Measurements from ENCODE around the gene MC4R.

MC4R gene

DNA sequence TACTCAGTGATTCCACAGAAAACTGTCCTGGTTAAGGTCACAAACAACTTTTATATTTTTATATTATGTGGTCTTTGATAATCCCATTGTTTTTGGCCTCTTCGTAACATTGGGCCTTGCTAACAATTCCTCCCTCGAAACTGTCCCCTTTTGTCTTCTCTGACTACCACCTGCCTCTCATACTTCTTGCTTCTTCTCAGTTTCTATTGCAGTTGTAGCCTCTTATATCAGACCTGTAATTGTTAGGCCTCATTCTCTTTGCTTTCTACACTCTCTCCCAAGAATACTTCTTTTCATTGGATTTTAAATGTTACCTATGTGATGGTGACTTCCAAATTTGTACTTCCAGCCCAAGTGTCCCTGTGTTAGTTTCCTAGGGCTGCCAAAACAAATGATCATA, 44.7 kb downstream of the MC4R start:
- DNase-seq (ENCODE audit: low read depth), result no peak

DNA sequence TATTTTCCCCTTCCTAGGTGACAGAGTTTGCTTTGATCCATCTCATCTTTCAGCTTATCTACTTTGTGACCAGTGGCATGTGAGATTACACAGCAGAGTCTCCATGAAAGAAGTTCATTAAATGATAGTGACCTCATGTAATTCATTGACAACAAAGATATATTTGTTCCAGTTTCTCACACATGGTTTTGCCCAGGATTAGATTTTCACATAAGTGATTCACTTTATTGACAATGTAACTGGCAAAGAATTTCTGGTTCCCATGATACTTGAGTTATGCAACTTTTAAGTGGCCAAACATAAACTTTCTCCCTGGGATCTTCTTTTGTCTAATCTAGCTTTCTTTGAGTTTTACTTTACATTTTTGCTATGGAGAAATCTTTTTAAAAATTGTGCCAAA, 50.0 kb downstream of the MC4R start:
- no peak for DNase-seq (ENCODE audit: low read depth)

Data from activated T-helper 1 cell treated with Interleukin-2 at 50 U/mL for 16 hours (primary cell).